ENCODE measurements around the gene EVI5. TPM values are rescaled to one million over a fixed set of nuclear protein-coding genes. Genes with fewer than 3 reads are reported as not detected.

The EVI5 gene
- total and polyA plus RNA-seq, 10 of the 15 experiments (the other 5 are each of a cell fraction or from before 2014, with no cell fraction given) = 0.27 to 6.8 (median 1.7) TPM

DNA sequence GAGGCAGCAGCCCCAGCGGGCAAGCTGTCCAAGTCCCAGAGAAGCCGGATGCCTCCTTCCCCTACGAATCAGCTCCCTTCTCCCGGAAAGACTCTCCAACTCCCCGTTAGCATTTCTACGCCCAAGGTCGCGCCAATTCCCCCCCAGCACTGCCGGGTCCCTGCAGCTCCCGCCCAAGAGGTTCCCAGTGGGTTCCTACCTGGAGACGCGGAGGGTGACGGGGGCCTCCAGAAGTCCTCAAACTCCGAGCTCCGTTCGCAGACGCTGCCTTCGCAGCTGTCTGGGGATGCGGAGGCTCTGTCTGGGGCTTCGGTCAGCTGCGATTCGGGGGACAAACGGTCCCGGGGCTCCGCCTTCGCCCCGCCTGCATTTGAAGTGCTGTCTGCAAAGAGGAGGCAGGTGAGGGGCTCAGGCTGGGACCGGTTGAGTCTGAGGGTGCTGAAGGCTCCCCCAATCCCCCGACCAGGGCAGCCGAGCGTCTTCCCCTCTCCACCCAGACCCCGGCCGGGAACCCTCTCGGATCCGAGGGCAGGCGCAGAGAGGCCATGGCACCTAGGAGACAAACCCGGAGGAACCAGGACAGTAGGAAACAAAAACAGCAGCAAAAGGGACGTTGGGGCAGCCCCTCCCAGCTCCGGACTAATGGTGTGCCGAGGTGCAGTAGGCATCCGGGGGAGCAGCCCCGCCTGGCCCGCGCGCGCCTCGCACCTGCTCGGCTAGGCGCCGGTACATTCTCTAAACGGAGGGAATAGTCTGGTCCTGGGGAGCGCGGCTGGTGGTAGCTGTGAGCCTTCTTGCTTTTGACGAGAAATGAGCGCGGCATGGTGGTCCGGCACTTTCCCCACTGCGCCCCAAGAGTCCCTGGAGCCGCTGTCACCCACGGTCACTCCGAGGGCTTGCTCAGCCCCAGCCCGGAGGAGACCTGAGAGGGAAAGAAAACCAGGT is 302.0 kb downstream of the EVI5 start:
- Histone ChIP-seq H2AFZ (ENCODE audit: control insufficient read depth, low read depth, low read length) (peak overlapping the region; percentile 73), H3K4me2 (ENCODE audit: control insufficient read depth, insufficient read depth) (peak overlapping the region; percentile 76), H3K4me1 (ENCODE audit: control insufficient read depth, insufficient read depth, low read length) (peaks cover 10% of the 10 kb centered on the region), H3K27ac (ENCODE audit: control insufficient read depth, insufficient read depth) (no peak overlapping the region), H4K20me1 (ENCODE audit: control insufficient read depth, insufficient read depth) (no peaks in the 10 kb centered on the region), H3K27me3 (replicated peaks in 1 of 2; ENCODE audit: control insufficient read depth in 2 of 2, insufficient read depth in 2 of 2, low read length in 1 of 2) (no peaks in the 10 kb centered on the region), H3K4me3 (peak overlapping the region; percentile 93), H3K79me2 (ENCODE audit: control insufficient read depth, insufficient read depth, low read length) (no peaks in the 10 kb centered on the region), H3K9ac (ENCODE audit: control insufficient read depth, insufficient read depth, low read length) (peak overlapping the region; percentile 41; the same call in 1 of the 2 replicates), H3K9me3 (replicated peaks; ENCODE audit: control insufficient read depth, insufficient read depth, low read length) (no peaks in the 10 kb centered on the region), H3K36me3 (ENCODE audit: control insufficient read depth in 2 of 2, insufficient read depth in 2 of 2, low read length in 1 of 2) (peaks cover 0 to 9% of the 10 kb centered on the region in 2 experiments; a peak in 2 of 4 replicates)
- ATAC-seq (peak; percentile 6), FAIRE-seq (no peak), DNase-seq (ENCODE audit: low read depth, low spot score) (no peak)
- under 1% methylated on average over 62 of the region's 62 CpGs for WGBS (ENCODE audit: insufficient coverage, insufficient replicate concordance, low lambda C conversion rate, missing lambda C conversion rate)
- ChIA-PET CTCF (interaction anchor here (0.8 to 10.1 kb wide), 16 partner anchors 9 to 174 kb away, joined by 3 to 60 read pairs (median 4); no protein-coding TSS in a partner anchor), POLR2A (interaction anchor here (0.6 to 8.7 kb wide), 15 partner anchors 8 to 480 kb away, joined by 3 to 77 read pairs (median 4); no protein-coding TSS in a partner anchor), SMC1A (ENCODE audit: uncharacterized antibody, unreplicated experiment) (interaction anchor here (0.6 to 8.6 kb wide), 26 partner anchors 8 to 185 kb away, joined by 3 to 100 read pairs (median 5); partner anchors contain the start of genes GLMN and RPAP2), RAD21 (ENCODE audit: unreplicated experiment) (interaction anchor here (0.6 to 9.0 kb wide), 22 partner anchors 8 to 192 kb away, joined by 3 to 138 read pairs (median 3); no protein-coding TSS in a partner anchor)
- intact Hi-C loops (cut with micrococcal nuclease; ENCODE audit: unreplicated experiment) (loop anchor here (5.0 kb wide), 1 partner anchor 171 kb away; no protein-coding TSS in a partner anchor), in situ Hi-C loops (cut with MboI) (loop anchor here (5.0 kb wide), 1 partner anchor 104 kb away; no protein-coding TSS in a partner anchor)
- TF ChIP-seq CHD1 (IDR thresholded peaks at IDR 0.05; ENCODE audit: low read depth, low read length) (0 out of 2 replicates have a peak, but pooled peaks have one; percentile 17), NR2C2 (IDR thresholded peaks at IDR 0.05; ENCODE audit: borderline replicate concordance, control insufficient read depth, insufficient read length, low read depth) (no peak)
- TF ChIP-seq, protein P1, sequence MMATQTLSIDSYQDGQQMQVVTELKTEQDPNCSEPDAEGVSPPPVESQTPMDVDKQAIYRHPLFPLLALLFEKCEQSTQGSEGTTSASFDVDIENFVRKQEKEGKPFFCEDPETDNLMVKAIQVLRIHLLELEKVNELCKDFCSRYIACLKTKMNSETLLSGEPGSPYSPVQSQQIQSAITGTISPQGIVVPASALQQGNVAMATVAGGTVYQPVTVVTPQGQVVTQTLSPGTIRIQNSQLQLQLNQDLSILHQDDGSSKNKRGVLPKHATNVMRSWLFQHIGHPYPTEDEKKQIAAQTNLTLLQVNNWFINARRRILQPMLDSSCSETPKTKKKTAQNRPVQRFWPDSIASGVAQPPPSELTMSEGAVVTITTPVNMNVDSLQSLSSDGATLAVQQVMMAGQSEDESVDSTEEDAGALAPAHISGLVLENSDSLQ (IDR thresholded peaks at IDR 0.05) = 0 out of 2 replicates have a peak, but pooled peaks have one; percentile 6
- no TSS peak for BruUV-seq (replicated peaks)
